Testis (tissue), 2 donors: Measurements from ENCODE around the gene PRR30.

Experiments
- POLR2A ChIP-seq: fragments of 450-650 bp; IDR thresholded peaks from one replicate; pipeline ENCODE4 v1.6.1; 2017; ENCODE audit warnings: antibody characterized with exemption, mild to moderate bottlenecking, moderate library complexity
- TF ChIP-seq, protein P1 (sequence below), 3 experiments: fragments of 450-650 bp in 2 of 3; fragments of 200-600 bp in 1 of 3; sonication (generic) in 1 of 3; IDR thresholded peaks; one replicate each; pipeline ENCODE4 v1.5.1; 2016 to 2019; ENCODE audit warnings: antibody characterized with exemption in 3 of 3, mild to moderate bottlenecking in 2 of 3, moderate library complexity in 1 of 3

DNA sequence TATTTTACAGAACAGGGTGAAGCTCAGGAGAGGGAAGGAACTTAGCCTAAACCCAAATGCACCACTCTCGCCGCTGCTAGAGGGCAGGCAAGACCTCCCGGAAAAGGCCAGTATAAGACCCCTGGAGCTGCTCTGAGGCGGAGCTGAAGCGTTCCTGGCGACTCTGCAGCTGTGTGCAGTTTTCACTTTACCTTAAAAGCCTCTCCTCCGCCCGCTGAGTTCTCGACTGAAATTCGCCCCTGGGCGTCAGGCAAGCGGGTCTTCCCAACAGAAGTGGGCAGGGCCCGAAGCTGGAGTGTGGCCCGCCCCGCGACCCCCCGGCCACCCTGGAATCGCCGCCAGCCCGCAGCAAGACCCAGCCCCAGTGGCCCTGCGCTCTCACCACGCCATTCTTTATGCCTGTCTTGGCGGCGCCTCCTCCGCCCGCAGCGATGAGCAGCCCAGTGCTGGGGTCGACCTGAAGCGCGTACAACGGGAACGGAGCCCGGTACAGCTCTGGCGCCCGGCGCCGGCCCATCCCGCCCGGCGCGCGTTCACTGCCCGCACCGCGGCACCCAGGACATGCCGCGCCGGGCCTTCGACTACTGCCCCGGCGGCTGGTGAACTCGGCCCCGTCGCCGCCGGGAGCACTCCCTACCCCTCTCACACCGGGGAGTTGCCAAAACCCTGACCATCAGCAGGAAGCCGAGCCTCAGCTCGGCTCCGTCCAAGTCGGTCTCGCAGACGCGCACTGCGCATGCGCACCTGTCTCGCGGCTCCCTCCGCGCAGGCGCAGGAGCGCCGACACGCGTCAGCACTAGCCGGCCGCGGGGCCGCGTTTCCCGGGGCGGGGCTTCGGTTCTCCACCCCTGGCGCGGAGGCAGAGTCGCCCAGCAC, 5.1 kb downstream of the PRR30 start, which contains the start of gene PREB:
- TF ChIP-seq, protein P1, sequence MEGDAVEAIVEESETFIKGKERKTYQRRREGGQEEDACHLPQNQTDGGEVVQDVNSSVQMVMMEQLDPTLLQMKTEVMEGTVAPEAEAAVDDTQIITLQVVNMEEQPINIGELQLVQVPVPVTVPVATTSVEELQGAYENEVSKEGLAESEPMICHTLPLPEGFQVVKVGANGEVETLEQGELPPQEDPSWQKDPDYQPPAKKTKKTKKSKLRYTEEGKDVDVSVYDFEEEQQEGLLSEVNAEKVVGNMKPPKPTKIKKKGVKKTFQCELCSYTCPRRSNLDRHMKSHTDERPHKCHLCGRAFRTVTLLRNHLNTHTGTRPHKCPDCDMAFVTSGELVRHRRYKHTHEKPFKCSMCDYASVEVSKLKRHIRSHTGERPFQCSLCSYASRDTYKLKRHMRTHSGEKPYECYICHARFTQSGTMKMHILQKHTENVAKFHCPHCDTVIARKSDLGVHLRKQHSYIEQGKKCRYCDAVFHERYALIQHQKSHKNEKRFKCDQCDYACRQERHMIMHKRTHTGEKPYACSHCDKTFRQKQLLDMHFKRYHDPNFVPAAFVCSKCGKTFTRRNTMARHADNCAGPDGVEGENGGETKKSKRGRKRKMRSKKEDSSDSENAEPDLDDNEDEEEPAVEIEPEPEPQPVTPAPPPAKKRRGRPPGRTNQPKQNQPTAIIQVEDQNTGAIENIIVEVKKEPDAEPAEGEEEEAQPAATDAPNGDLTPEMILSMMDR (IDR thresholded peaks at IDR 0.05) = peak in 1 of 3 experiments; percentile 7
- TF ChIP-seq POLR2A = peak; percentile 74
